ENCODE data around the gene AOC3. TPM values are rescaled to one million over a fixed set of nuclear protein-coding genes. Genes with fewer than 3 reads are reported as not detected.

Gene AOC3
- total and polyA plus RNA-seq, 2 of the 13 experiments (the other 11 are each of a cell fraction or from before 2014, with no cell fraction given) = 8.7 to 51.7 TPM

DNA sequence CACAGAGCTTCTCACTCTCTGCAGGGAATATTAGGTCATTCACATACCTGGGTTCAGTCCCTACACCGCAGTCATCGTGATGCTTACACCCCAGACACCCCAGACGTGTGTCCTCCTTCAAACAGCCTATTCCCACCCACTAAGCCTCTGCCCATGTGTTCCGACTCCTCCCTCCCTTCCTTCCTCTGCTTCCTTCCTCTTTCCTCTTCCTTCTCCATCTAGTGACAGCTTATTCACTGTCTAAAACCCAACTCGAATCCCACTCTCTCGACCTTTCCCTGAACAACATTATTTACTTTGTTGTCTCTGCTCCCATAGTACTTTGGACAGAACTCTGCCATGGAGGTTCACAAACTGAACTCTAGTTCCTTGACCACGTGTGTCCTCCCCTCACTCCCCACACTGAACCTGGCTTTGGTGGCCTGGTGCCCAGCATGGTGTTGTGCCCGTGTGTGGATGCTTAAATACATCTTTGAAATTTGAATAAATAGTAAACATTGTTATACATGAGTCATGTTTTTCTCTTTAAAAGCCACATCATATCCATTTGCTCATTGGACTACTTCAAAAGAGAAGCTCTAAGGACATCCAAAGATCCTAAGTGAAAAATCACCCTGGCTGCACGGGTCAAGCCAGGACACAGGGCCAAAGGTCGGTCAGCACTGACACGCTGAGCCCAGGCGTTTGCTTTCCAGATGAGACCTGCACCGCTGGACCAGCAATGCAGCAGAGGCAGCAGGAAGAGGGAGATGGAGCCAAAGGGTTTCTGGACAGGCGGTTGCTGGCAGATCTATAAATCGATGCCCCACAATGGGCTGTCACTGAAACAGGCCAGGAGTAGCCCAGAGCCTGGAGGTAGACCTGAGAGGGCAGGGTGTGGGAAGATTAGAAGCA, 35.5 kb downstream of the AOC3 start (continued):
- TF ChIP-seq, protein P1, sequence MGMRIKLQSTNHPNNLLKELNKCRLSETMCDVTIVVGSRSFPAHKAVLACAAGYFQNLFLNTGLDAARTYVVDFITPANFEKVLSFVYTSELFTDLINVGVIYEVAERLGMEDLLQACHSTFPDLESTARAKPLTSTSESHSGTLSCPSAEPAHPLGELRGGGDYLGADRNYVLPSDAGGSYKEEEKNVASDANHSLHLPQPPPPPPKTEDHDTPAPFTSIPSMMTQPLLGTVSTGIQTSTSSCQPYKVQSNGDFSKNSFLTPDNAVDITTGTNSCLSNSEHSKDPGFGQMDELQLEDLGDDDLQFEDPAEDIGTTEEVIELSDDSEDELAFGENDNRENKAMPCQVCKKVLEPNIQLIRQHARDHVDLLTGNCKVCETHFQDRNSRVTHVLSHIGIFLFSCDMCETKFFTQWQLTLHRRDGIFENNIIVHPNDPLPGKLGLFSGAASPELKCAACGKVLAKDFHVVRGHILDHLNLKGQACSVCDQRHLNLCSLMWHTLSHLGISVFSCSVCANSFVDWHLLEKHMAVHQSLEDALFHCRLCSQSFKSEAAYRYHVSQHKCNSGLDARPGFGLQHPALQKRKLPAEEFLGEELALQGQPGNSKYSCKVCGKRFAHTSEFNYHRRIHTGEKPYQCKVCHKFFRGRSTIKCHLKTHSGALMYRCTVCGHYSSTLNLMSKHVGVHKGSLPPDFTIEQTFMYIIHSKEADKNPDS (CRISPR knock-in tag; IDR thresholded peaks at IDR 0.05) = no peak
- peak; percentile 88 for TF ChIP-seq MYC (CRISPR knock-in tag; IDR thresholded peaks at IDR 0.05; ENCODE audit: borderline replicate concordance)
- TF ChIP-seq DPF2 (CRISPR knock-in tag; IDR thresholded peaks at IDR 0.05; ENCODE audit: borderline replicate concordance, low read depth) = peak; percentile 68
- peak; percentile 89 for TF ChIP-seq MIER3 (CRISPR knock-in tag; IDR thresholded peaks at IDR 0.05; ENCODE audit: borderline replicate concordance)
- TF ChIP-seq ZNF12 (CRISPR knock-in tag; IDR thresholded peaks at IDR 0.05) = no peak
- peak; percentile 70; the same call in 1 of the 2 replicates for TF ChIP-seq PATZ1 (CRISPR knock-in tag; IDR thresholded peaks at IDR 0.05)
- TF ChIP-seq ZNF354B (CRISPR knock-in tag; IDR thresholded peaks at IDR 0.05) = no peak
- no peak for TF ChIP-seq ZNF775 (CRISPR knock-in tag; IDR thresholded peaks at IDR 0.05; ENCODE audit: borderline replicate concordance)
- TF ChIP-seq MATR3 (CRISPR knock-in tag; IDR thresholded peaks at IDR 0.05) = no peak
- peak; percentile 55 for TF ChIP-seq FOXP4 (CRISPR knock-in tag; IDR thresholded peaks at IDR 0.05)
- TF ChIP-seq, protein P2, sequence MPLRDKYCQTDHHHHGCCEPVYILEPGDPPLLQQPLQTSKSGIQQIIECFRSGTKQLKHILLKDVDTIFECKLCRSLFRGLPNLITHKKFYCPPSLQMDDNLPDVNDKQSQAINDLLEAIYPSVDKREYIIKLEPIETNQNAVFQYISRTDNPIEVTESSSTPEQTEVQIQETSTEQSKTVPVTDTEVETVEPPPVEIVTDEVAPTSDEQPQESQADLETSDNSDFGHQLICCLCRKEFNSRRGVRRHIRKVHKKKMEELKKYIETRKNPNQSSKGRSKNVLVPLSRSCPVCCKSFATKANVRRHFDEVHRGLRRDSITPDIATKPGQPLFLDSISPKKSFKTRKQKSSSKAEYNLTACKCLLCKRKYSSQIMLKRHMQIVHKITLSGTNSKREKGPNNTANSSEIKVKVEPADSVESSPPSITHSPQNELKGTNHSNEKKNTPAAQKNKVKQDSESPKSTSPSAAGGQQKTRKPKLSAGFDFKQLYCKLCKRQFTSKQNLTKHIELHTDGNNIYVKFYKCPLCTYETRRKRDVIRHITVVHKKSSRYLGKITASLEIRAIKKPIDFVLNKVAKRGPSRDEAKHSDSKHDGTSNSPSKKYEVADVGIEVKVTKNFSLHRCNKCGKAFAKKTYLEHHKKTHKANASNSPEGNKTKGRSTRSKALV (CRISPR knock-in tag; IDR thresholded peaks at IDR 0.05) = peak; percentile 56; the same call in 1 of the 2 replicates
- TF ChIP-seq ZNF484 (CRISPR knock-in tag; IDR thresholded peaks at IDR 0.05; ENCODE audit: borderline replicate concordance, low read depth) = no peak
- TF ChIP-seq ZSCAN12 (CRISPR knock-in tag; IDR thresholded peaks at IDR 0.05) = no peak
- peak; percentile 76; the same call in 1 of the 2 replicates for TF ChIP-seq PITX1 (CRISPR knock-in tag; IDR thresholded peaks at IDR 0.05)
- no peak for TF ChIP-seq PRPF4 (IDR thresholded peaks at IDR 0.05; ENCODE audit: low read depth, low read length, poor library complexity, severe bottlenecking)
- TF ChIP-seq, protein P3, sequence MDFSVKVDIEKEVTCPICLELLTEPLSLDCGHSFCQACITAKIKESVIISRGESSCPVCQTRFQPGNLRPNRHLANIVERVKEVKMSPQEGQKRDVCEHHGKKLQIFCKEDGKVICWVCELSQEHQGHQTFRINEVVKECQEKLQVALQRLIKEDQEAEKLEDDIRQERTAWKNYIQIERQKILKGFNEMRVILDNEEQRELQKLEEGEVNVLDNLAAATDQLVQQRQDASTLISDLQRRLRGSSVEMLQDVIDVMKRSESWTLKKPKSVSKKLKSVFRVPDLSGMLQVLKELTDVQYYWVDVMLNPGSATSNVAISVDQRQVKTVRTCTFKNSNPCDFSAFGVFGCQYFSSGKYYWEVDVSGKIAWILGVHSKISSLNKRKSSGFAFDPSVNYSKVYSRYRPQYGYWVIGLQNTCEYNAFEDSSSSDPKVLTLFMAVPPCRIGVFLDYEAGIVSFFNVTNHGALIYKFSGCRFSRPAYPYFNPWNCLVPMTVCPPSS (IDR thresholded peaks at IDR 0.05) = no peak
- TF ChIP-seq CHD4 (IDR thresholded peaks at IDR 0.05; ENCODE audit: borderline replicate concordance, low read length) = peak; percentile 97; the same call in 1 of the 2 replicates
- TF ChIP-seq ZFYVE20 (CRISPR knock-in tag; IDR thresholded peaks at IDR 0.05; ENCODE audit: borderline replicate concordance, low read depth) = no peak
- 0 out of 2 replicates have a peak, but pooled peaks have one; percentile 56 for TF ChIP-seq DNMT3B (CRISPR knock-in tag; conservative IDR thresholded peaks at IDR 0.05)

All from HepG2 (cell line).